NB4 (cell line): ENCODE measurements around the gene WARS2.

Experiments used
- MAX ChIP-seq: IDR thresholded peaks from 2 replicates; pipeline ENCODE4 v1.6.1; 2011; ENCODE audit warnings: low read depth, low read length
- MYC ChIP-seq: IDR thresholded peaks from 2 replicates; pipeline ENCODE4 v1.6.1; 2011; ENCODE audit warnings: low read depth, low read length

GRCh38 chr1:119091618-119092017 lies 48.8 kb downstream of the WARS2 start:
- TF ChIP-seq MYC, result no peak
- TF ChIP-seq MAX, result no peak
